Measurements from ENCODE around the gene ENGASE.
"Not testable (repeated sequence)": the region's sequence is repeated elsewhere in the genome, so short reads cannot be mapped to it uniquely, and the experiment has no call there.

ENGASE gene

GRCh38 chr17:79066963-79067362 lies 7.7 kb upstream of the ENGASE start:
- DNase-seq (ENCODE audit: low spot score): no peak

GRCh38 chr17:79070266-79070880 lies 4.3 kb upstream of the ENGASE start:
- no peak for TF ChIP-seq CTCF (IDR thresholded peaks at IDR 0.05)
- no peak overlapping the region for H3K4me3 ChIP-seq
- no peak for DNase-seq (ENCODE audit: low spot score)
- H3K27ac ChIP-seq: no peak overlapping the region

More at GRCh38 chr17:79066963-79067362, 7.7 kb upstream of the ENGASE start:
- Histone ChIP-seq H3K4me3 (no peak overlapping the region), H3K27ac (no peak overlapping the region)
- TF ChIP-seq CTCF (IDR thresholded peaks at IDR 0.05): no peak

GRCh38 chr17:79071161-79071740 lies 3.4 kb upstream of the ENGASE start:
- H3K27ac ChIP-seq: no peak overlapping the region
- DNase-seq (ENCODE audit: low spot score): no peak
- H3K4me3 ChIP-seq: no peak overlapping the region
- TF ChIP-seq CTCF (IDR thresholded peaks at IDR 0.05): no peak

- no peak for TF ChIP-seq CTCF (IDR thresholded peaks at IDR 0.05)
- Histone ChIP-seq H3K27ac (no peak overlapping the region), H3K4me3 (no peak overlapping the region)
- no peak for DNase-seq (ENCODE audit: low spot score)
Observed at GRCh38 chr17:79072544-79072943, 2.1 kb upstream of the ENGASE start.

GRCh38 chr17:79073016-79073705 lies 1.5 kb upstream of the ENGASE start:
- no peak overlapping the region for H3K4me3 ChIP-seq
- no peak for DNase-seq (ENCODE audit: low spot score)
- H3K27ac ChIP-seq: peak overlapping the region in 1 of 2 donors; percentile 29
- TF ChIP-seq CTCF (IDR thresholded peaks at IDR 0.05): no peak

GRCh38 chr17:79073706-79074088 lies 927 bp upstream of the ENGASE start:
- Histone ChIP-seq H3K27ac (peak overlapping the region in 1 of 2 donors; percentile 29), H3K4me3 (no peak overlapping the region)
- no peak for DNase-seq (ENCODE audit: low spot score)
- no peak for TF ChIP-seq CTCF (IDR thresholded peaks at IDR 0.05)

GRCh38 chr17:79074121-79074648 lies 439 bp upstream of the ENGASE start:
- peak overlapping the region; percentile 89 to 90 for H3K27ac ChIP-seq
- H3K4me3 ChIP-seq: peak overlapping the region; percentile 79
- DNase-seq (ENCODE audit: low spot score): not testable (repeated sequence)

Data from coronary artery (tissue), 2 donors.